Trophoblast cell (in vitro differentiated cells and primary cell): ENCODE data around the gene CASZ1.

Source experiments
- DNase-seq, 2 donors: peaks; one replicate each; pipeline ENCODE4 v3.0.0-alpha.2; 2016
- H2AFZ ChIP-seq: 2 replicates; pipeline ENCODE4 v1.6.1; 2013; ENCODE audit warnings: low read length, moderate library complexity, mild to moderate bottlenecking; ENCODE audit not compliant: insufficient read depth, poor library complexity
- H2AK5ac ChIP-seq: 2 replicates; pipeline ENCODE4 v1.6.1; 2013; ENCODE audit warnings: mild to moderate bottlenecking, low read length
- H2BK120ac ChIP-seq: 2 replicates; pipeline ENCODE4 v1.6.1; 2013; ENCODE audit warnings: low read length, mild to moderate bottlenecking, moderate library complexity; ENCODE audit not compliant: insufficient read depth, poor library complexity
- H2BK12ac ChIP-seq: 2 replicates; pipeline ENCODE4 v1.6.1; 2013; ENCODE audit warnings: mild to moderate bottlenecking, low read length, moderate library complexity
- H2BK5ac ChIP-seq: 2 replicates; pipeline ENCODE4 v1.6.1; 2013; ENCODE audit warnings: low read length, low read depth, moderate library complexity, mild to moderate bottlenecking; ENCODE audit not compliant: poor library complexity
- H3K14ac ChIP-seq: 2 replicates; pipeline ENCODE4 v1.6.1; 2013; ENCODE audit warnings: mild to moderate bottlenecking, low read length
- H3K18ac ChIP-seq: 2 replicates; pipeline ENCODE4 v1.6.1; 2013; ENCODE audit warnings: mild to moderate bottlenecking, low read length
- H3K23ac ChIP-seq: 2 replicates; pipeline ENCODE4 v1.6.1; 2013; ENCODE audit warnings: low read length
- H3K27ac ChIP-seq: 2 replicates; pipeline ENCODE4 v1.5.1; 2013; ENCODE audit warnings: low read depth, mild to moderate bottlenecking, inconsistent platforms, low read length, moderate library complexity
- H3K27me3 ChIP-seq: 2 replicates; pipeline ENCODE4 v1.6.1; 2013; ENCODE audit warnings: inconsistent platforms, mild to moderate bottlenecking, low read length, moderate library complexity; ENCODE audit not compliant: insufficient read depth
- H3K36me3 ChIP-seq, 2 experiments: 1 replicate in 1 of 2; 2 replicates in 1 of 2; pipeline ENCODE4 v1.6.1; 2013; ENCODE audit warnings: low read length in 2 of 2, mild to moderate bottlenecking in 2 of 2, moderate library complexity in 1 of 2; ENCODE audit not compliant: insufficient read depth in 2 of 2, control insufficient read depth in 1 of 2
- H3K4ac ChIP-seq: 2 replicates; pipeline ENCODE4 v1.6.1; 2013; ENCODE audit warnings: low read depth, mild to moderate bottlenecking, low read length, moderate library complexity
- H3K4me1 ChIP-seq, 2 experiments: 1 replicate in 1 of 2; 2 replicates in 1 of 2; pipeline ENCODE4 v1.6.1; 2013; ENCODE audit warnings: low read length in 2 of 2, mild to moderate bottlenecking in 2 of 2, moderate library complexity in 1 of 2; ENCODE audit not compliant: insufficient read depth in 2 of 2, control insufficient read depth in 1 of 2
- H3K4me2 ChIP-seq: 2 replicates; pipeline ENCODE4 v1.6.1; 2013; ENCODE audit warnings: inconsistent platforms, mild to moderate bottlenecking, low read length, moderate library complexity
- H3K4me3 ChIP-seq: 2 replicates; pipeline ENCODE4 v1.5.1; 2013; ENCODE audit warnings: mild to moderate bottlenecking, low read depth, low read length, inconsistent platforms
- H3K79me1 ChIP-seq: one replicate; pipeline ENCODE4 v1.6.1; 2013; ENCODE audit warnings: low read length
- H3K79me2 ChIP-seq: 2 replicates; pipeline ENCODE4 v1.6.1; 2013; ENCODE audit warnings: low read length, mild to moderate bottlenecking; ENCODE audit not compliant: control insufficient read depth, insufficient read depth, poor library complexity
- H3K9ac ChIP-seq: 2 replicates; pipeline ENCODE4 v1.6.1; 2013; ENCODE audit warnings: mild to moderate bottlenecking, low read length
- H3K9me3 ChIP-seq: 2 replicates; pipeline ENCODE4 v1.6.1; 2013; ENCODE audit warnings: low read depth, mild to moderate bottlenecking, control low read depth, inconsistent platforms, low read length; ENCODE audit not compliant: insufficient read depth
- H4K12ac ChIP-seq: 2 replicates; pipeline ENCODE4 v1.6.1; 2013; ENCODE audit warnings: low read depth, mild to moderate bottlenecking, low read length, moderate library complexity
- H4K8ac ChIP-seq: 2 replicates; pipeline ENCODE4 v1.6.1; 2013; ENCODE audit warnings: low read depth, mild to moderate bottlenecking, low read length, moderate library complexity
- H4K91ac ChIP-seq: one replicate; pipeline ENCODE4 v1.6.1; 2013; ENCODE audit warnings: low read depth, mild to moderate bottlenecking, low read length, moderate library complexity
- WGBS: extraction: QIAGEN DNeasy Blood & Tissue Kit; methylation state at CpG from one replicate; pipeline ENCODE4 v1.1.7; 2013; ENCODE audit warnings: missing lambda C conversion rate; ENCODE audit not compliant: insufficient read length, insufficient coverage; ENCODE audit errors: extremely low coverage; 5-methylcytosine and 5-hydroxymethylcytosine counted together

The CASZ1 gene

GRCh38 chr1:10813799-10814198, 17.4 kb upstream of the CASZ1 start:
- H3K14ac ChIP-seq = no peak overlapping the region
- H4K12ac ChIP-seq = no peak overlapping the region
- H3K9me3 ChIP-seq = no peaks in the 10 kb centered on the region
- H4K91ac ChIP-seq = no peak overlapping the region
- H3K4me3 ChIP-seq = no peak overlapping the region
- H3K4me1 ChIP-seq = no peaks in the 10 kb centered on the region
- no peak for DNase-seq
- H3K27me3 ChIP-seq = no peaks in the 10 kb centered on the region
- no peak overlapping the region for H2AFZ ChIP-seq
- no peak overlapping the region for H4K8ac ChIP-seq
- H3K79me1 ChIP-seq = no peaks in the 10 kb centered on the region
- H3K36me3 ChIP-seq = no peaks in the 10 kb centered on the region
- H3K79me2 ChIP-seq = no peaks in the 10 kb centered on the region
- H3K23ac ChIP-seq = no peak overlapping the region
- no CpG with 5 or more reads among the region's 14 CpGs for WGBS
- H3K4me2 ChIP-seq = no peak overlapping the region
- no peak overlapping the region for H3K18ac ChIP-seq
- no peak overlapping the region for H2BK5ac ChIP-seq
- no peak overlapping the region for H2AK5ac ChIP-seq
- no peak overlapping the region for H3K9ac ChIP-seq
- no peak overlapping the region for H3K4ac ChIP-seq
- no peak overlapping the region for H2BK12ac ChIP-seq
- no peak overlapping the region for H3K27ac ChIP-seq
- no peak overlapping the region for H2BK120ac ChIP-seq

- no peak overlapping the region for H2BK5ac ChIP-seq
- H2BK12ac ChIP-seq = no peak overlapping the region
- H4K8ac ChIP-seq = no peak overlapping the region
- H3K27ac ChIP-seq = no peak overlapping the region
- H3K18ac ChIP-seq = no peak overlapping the region
- H3K27me3 ChIP-seq = no peaks in the 10 kb centered on the region
- H3K79me2 ChIP-seq = no peaks in the 10 kb centered on the region
- H3K23ac ChIP-seq = no peak overlapping the region
- no peak overlapping the region for H3K9ac ChIP-seq
- no peaks in the 10 kb centered on the region for H3K36me3 ChIP-seq
- H3K9me3 ChIP-seq = no peaks in the 10 kb centered on the region
- no peak overlapping the region for H2AK5ac ChIP-seq
- no peak overlapping the region for H4K91ac ChIP-seq
- H3K4me2 ChIP-seq = no peak overlapping the region
- H3K4ac ChIP-seq = no peak overlapping the region
- no peak overlapping the region for H2AFZ ChIP-seq
- no peak overlapping the region for H3K14ac ChIP-seq
- no peaks in the 10 kb centered on the region for H3K4me1 ChIP-seq
- no peak overlapping the region for H2BK120ac ChIP-seq
- H3K79me1 ChIP-seq = no peaks in the 10 kb centered on the region
- WGBS = no CpG with 5 or more reads among the region's 11 CpGs
- H3K4me3 ChIP-seq = no peak overlapping the region
- DNase-seq = no peak
- H4K12ac ChIP-seq = no peak overlapping the region
Observed at GRCh38 chr1:10812387-10812915, 16.0 kb upstream of the CASZ1 start.

- Histone ChIP-seq H4K12ac (no peak overlapping the region), H3K23ac (peak overlapping the region; percentile 64), H3K4me3 (no peak overlapping the region), H2BK120ac (no peak overlapping the region), H3K27ac (no peak overlapping the region), H4K8ac (no peak overlapping the region), H3K4ac (no peak overlapping the region), H3K9ac (no peak overlapping the region), H3K36me3 (no peaks in the 10 kb centered on the region), H3K79me2 (no peaks in the 10 kb centered on the region), H2AFZ (no peak overlapping the region), H3K27me3 (no peaks in the 10 kb centered on the region), H3K79me1 (no peaks in the 10 kb centered on the region), H2BK5ac (no peak overlapping the region), H3K18ac (no peak overlapping the region), H3K4me2 (no peak overlapping the region), H3K14ac (no peak overlapping the region), H4K91ac (no peak overlapping the region), H2AK5ac (no peak overlapping the region), H3K4me1 (no peaks in the 10 kb centered on the region), H2BK12ac (no peak overlapping the region), H3K9me3 (peaks cover 2% of the 10 kb centered on the region)
- DNase-seq = no peak
- WGBS = no CpG with 5 or more reads among the region's 7 CpGs
Observed at GRCh38 chr1:10808441-10808840, 12.0 kb upstream of the CASZ1 start.

DNA sequence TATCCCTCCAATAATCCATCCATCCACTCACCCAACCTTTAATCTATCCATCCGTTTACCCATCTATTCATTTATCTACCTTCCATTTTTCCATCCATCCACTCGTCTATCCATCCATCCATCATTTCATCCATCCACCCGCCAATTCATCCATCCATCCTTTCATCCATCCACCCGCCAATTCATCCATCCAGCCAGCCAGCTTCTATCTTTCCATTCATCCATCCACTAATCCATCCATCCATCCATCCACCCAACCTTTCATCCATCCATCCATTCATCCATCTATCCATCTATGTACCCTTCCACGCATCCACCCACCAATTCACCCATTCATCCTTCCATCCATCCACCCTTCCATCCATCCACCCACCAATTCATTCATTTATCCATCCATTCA, 10.5 kb upstream of the CASZ1 start:
- DNase-seq = no peak
- Histone ChIP-seq H2AK5ac (no peak overlapping the region), H4K12ac (no peak overlapping the region), H3K79me2 (no peaks in the 10 kb centered on the region), H3K9ac (no peak overlapping the region), H3K27ac (no peak overlapping the region), H3K4me1 (no peaks in the 10 kb centered on the region), H3K14ac (no peak overlapping the region), H3K36me3 (no peaks in the 10 kb centered on the region), H2BK12ac (no peak overlapping the region), H3K4ac (no peak overlapping the region), H3K4me2 (no peak overlapping the region), H2BK5ac (no peak overlapping the region), H3K79me1 (no peaks in the 10 kb centered on the region), H3K18ac (no peak overlapping the region), H3K27me3 (no peaks in the 10 kb centered on the region), H2AFZ (no peak overlapping the region), H4K91ac (no peak overlapping the region), H3K4me3 (no peak overlapping the region), H3K23ac (no peak overlapping the region), H4K8ac (no peak overlapping the region), H3K9me3 (peaks cover 2% of the 10 kb centered on the region), H2BK120ac (no peak overlapping the region)
- 100% methylated on average over 5 of the region's 5 CpGs for WGBS
